Natural killer cell (primary cell): Measurements from ENCODE around the gene MFSD8. TPM values are rescaled to one million over a fixed set of nuclear protein-coding genes. Genes with fewer than 3 reads are reported as not detected.
"Not testable (repeated sequence)": the region's sequence is repeated elsewhere in the genome, so short reads cannot be mapped to it uniquely, and the experiment has no call there.

Source experiments
- ATAC-seq, 3 donors: fragments of 150-1000 bp in 2 of 3; fragments of 200-7000 bp in 1 of 3; cut with Tn5 transposase; 1 replicate in 1 of 3; 2 replicates in 2 of 3; pipeline ENCODE4 v1.10.0; 2021; ENCODE audit warnings: mild to moderate bottlenecking in 2 of 3, moderate library complexity in 2 of 3
- DNase-seq, 2 donors: peaks; one replicate each; pipeline versions ENCODE4 v3.0.0 to v3.0.0-alpha.2; 2013 to 2021; ENCODE audit warnings: mixed read lengths in 1 of 2
- H3K27ac ChIP-seq: one replicate; pipeline ENCODE4 v1.5.1; 2013; ENCODE audit warnings: mild to moderate bottlenecking, low read length
- H3K27me3 ChIP-seq: one replicate; pipeline ENCODE4 v1.6.1; 2013; ENCODE audit warnings: low read length; ENCODE audit not compliant: control insufficient read depth, insufficient read depth
- H3K36me3 ChIP-seq: one replicate; pipeline ENCODE4 v1.6.1; 2013; ENCODE audit warnings: low read length; ENCODE audit not compliant: control insufficient read depth, insufficient read depth
- H3K4me1 ChIP-seq: one replicate; pipeline ENCODE4 v1.6.1; 2013; ENCODE audit warnings: low read length; ENCODE audit not compliant: control insufficient read depth, insufficient read depth
- H3K4me3 ChIP-seq: one replicate; pipeline ENCODE4 v1.5.1; 2013; ENCODE audit warnings: low read length
- H3K9me3 ChIP-seq: one replicate; pipeline ENCODE4 v1.6.1; 2013; ENCODE audit warnings: low read length; ENCODE audit not compliant: control insufficient read depth, insufficient read depth
- H3K27ac Mint-ChIP-seq, 2 donors: one replicate each; pipeline ENCODE4 v1.8.0; 2022; ENCODE audit warnings: mild to moderate bottlenecking in 2 of 2, mixed read lengths in 2 of 2, moderate library complexity in 1 of 2
- H3K27me3 Mint-ChIP-seq, 2 donors: one replicate each; pipeline ENCODE4 v1.8.0; 2022; ENCODE audit warnings: low read depth in 2 of 2, mixed read lengths in 2 of 2
- H3K36me3 Mint-ChIP-seq: one replicate; pipeline ENCODE4 v1.8.0; 2022; ENCODE audit warnings: mixed read lengths
- H3K4me1 Mint-ChIP-seq, 2 donors: one replicate each; pipeline ENCODE4 v1.8.0; 2022; ENCODE audit warnings: mixed read lengths in 2 of 2
- H3K4me3 Mint-ChIP-seq: one replicate; pipeline ENCODE4 v1.8.0; 2022; ENCODE audit warnings: mild to moderate bottlenecking, moderate library complexity, mixed read lengths
- H3K9me3 Mint-ChIP-seq, 2 donors: one replicate each; pipeline ENCODE4 v1.8.0; 2022; ENCODE audit warnings: mixed read lengths in 2 of 2
- WGBS: methylation state at CpG from one replicate; pipeline ENCODE4 v1.1.7; 2013; ENCODE audit warnings: missing lambda C conversion rate; ENCODE audit not compliant: insufficient coverage; 5-methylcytosine and 5-hydroxymethylcytosine counted together
- intact Hi-C: fragments of 100-400 bp; cut with micrococcal nuclease; formaldehyde crosslinking; loops from one replicate; pipeline ENCODE4 v1.14.2; 2022
- total RNA-seq, 4 donors: library from RNA; stranded (reverse); fragments of 120-200 nt in 1 of 4; gene quantifications; one replicate each; pipeline versions ENCODE4 v1.2.3 to v1.2.4, GENCODE V29; 2013 to 2022
- TF ChIP-seq, protein P1 (sequence below): fragments of 200-600 bp; IDR thresholded peaks from one replicate; pipeline ENCODE4 v1.8.0; 2022; ENCODE audit warnings: antibody characterized with exemption

MFSD8 gene
- total RNA-seq, 3 donors from 2014 or later (not counting 1 experiment from before 2014, with no cell fraction given): 25.9 to 34.0 (median 25.9) TPM

DNA sequence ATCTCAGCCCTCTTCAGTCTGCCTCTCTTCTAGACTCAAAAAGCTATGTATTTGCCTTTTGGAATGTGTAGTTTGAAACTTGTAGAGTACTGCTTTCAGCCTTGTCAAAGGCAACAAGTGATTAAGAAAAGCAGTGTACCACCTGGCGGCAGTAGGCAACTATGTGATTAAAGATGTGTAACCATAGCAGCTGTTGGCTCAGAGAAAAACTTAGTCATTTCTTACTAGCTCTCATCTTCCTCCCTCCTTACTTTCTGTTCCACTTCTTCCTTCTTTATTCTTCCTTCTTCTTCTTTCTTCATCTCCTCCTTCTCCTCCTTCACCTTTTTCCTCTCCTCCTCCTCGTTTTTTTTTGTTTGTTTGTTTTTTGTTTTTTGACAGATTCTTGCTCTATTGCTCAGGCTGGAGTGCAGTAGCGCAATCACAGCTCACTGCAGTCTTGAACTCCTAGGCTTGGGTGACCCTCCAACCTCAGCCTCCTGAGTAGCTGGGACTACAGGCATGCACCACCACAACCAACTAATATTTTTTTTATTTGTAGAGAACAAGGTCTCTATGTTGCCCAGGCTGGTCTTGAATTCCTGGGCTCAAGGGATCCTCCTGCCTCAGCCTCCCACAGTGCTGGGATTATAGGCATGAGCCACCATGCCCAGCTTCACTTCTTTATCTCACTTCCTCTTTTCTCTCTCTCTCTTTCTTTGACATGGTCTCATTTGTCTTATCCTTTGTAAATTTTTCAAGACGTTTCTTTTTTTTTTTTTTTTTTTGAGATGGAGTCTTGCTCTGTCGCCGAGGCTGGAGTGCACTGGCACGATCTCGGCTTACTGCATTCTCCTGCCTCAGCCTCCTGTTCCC is 32.8 kb upstream of the MFSD8 start:
- peaks cover 20 to 34% of the 10 kb centered on the region in 2 donors for H3K4me1 Mint-ChIP-seq
- H3K9me3 ChIP-seq: peaks cover 7% of the 10 kb centered on the region
- peaks cover 0 to 12% of the 10 kb centered on the region in 2 donors for H3K9me3 Mint-ChIP-seq
- no peaks in the 10 kb centered on the region for H3K27me3 ChIP-seq
- intact Hi-C loops: no loop called here
- no peaks in the 10 kb centered on the region for H3K4me1 ChIP-seq
- H3K27me3 Mint-ChIP-seq: no peaks in the 10 kb centered on the region
- H3K36me3 Mint-ChIP-seq: peaks cover 17% of the 10 kb centered on the region
- no peak overlapping the region for H3K4me3 ChIP-seq
- H3K27ac ChIP-seq: no peak overlapping the region
- H3K36me3 ChIP-seq: peaks cover 2% of the 10 kb centered on the region
- ATAC-seq (no peak), DNase-seq (peak in 1 of 2 donors; percentile 24)
- no peak overlapping the region for H3K4me3 Mint-ChIP-seq
- WGBS: 71% methylated on average over 2 of the region's 8 CpGs
- H3K27ac Mint-ChIP-seq: no peak overlapping the region
- TF ChIP-seq, protein P1, sequence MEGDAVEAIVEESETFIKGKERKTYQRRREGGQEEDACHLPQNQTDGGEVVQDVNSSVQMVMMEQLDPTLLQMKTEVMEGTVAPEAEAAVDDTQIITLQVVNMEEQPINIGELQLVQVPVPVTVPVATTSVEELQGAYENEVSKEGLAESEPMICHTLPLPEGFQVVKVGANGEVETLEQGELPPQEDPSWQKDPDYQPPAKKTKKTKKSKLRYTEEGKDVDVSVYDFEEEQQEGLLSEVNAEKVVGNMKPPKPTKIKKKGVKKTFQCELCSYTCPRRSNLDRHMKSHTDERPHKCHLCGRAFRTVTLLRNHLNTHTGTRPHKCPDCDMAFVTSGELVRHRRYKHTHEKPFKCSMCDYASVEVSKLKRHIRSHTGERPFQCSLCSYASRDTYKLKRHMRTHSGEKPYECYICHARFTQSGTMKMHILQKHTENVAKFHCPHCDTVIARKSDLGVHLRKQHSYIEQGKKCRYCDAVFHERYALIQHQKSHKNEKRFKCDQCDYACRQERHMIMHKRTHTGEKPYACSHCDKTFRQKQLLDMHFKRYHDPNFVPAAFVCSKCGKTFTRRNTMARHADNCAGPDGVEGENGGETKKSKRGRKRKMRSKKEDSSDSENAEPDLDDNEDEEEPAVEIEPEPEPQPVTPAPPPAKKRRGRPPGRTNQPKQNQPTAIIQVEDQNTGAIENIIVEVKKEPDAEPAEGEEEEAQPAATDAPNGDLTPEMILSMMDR: no peak

DNA sequence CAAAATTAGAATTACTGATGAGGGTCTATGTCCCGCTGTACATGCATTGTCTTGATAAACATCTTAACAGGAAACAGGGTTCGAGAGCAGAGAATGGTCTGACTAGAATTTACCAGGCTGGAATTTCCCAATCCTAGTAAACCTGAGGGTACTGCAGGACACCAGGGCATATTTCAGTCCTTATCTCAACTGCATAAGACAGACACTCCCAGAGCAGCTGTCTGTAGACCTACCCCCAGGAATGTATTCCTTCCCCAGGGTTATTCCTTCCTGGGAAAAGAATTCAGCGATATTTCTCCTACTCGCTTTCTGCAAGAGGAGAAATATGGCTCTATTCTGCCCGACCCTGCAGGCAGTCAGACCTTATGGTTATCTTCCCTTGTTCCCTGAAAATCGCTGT is 31.5 kb upstream of the MFSD8 start:
- Mint-ChIP-seq H3K36me3 (peaks cover 17% of the 10 kb centered on the region), H3K4me1 (peaks cover 21 to 35% of the 10 kb centered on the region in 2 donors), H3K9me3 (peaks cover 0 to 12% of the 10 kb centered on the region in 2 donors)
- H3K4me3 Mint-ChIP-seq, H3K27me3 Mint-ChIP-seq, H3K27me3 ChIP-seq, ATAC-seq, H3K27ac Mint-ChIP-seq, H3K9me3 ChIP-seq, H3K36me3 ChIP-seq, DNase-seq, H3K4me1 ChIP-seq, H3K27ac ChIP-seq, H3K4me3 ChIP-seq, intact Hi-C loops: not testable (repeated sequence)
- 95% methylated on average over 6 of the region's 6 CpGs for WGBS

DNA sequence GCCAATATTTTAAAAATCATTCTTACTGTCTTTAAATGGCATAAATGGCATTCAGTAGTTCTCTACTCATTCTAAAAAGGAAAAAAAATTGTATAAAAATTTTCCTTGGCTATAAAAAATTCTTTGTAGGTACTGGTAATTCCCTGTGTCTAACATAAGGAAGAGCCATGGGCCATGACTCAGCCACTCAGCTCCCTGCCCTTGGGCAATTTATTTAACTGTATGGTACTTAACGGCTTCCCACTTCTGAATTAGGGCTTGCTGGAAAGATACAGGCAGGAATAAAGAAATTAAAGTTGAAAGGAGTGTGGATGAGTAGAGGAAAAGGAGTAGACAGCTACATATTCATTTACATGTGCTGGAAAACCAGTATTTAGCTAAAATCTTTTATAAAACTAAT is 30.8 kb upstream of the MFSD8 start:
- peaks cover 7% of the 10 kb centered on the region for H3K9me3 ChIP-seq
- H3K27me3 ChIP-seq: no peaks in the 10 kb centered on the region
- peaks cover 2% of the 10 kb centered on the region for H3K36me3 ChIP-seq
- TF ChIP-seq, protein P1: no peak
- H3K27me3 Mint-ChIP-seq: no peaks in the 10 kb centered on the region
- no peak for ATAC-seq
- H3K4me3 ChIP-seq: no peak overlapping the region
- peaks cover 17% of the 10 kb centered on the region for H3K36me3 Mint-ChIP-seq
- intact Hi-C loops: no loop called here
- 100% methylated on average over 1 of the region's 1 CpG for WGBS
- H3K4me1 ChIP-seq: no peaks in the 10 kb centered on the region
- H3K27ac ChIP-seq: no peak overlapping the region
- H3K4me1 Mint-ChIP-seq: peaks cover 14 to 27% of the 10 kb centered on the region in 2 donors
- H3K27ac Mint-ChIP-seq: no peak overlapping the region
- no peak for DNase-seq
- no peak overlapping the region for H3K4me3 Mint-ChIP-seq
- peaks cover 0 to 12% of the 10 kb centered on the region in 2 donors for H3K9me3 Mint-ChIP-seq

DNA sequence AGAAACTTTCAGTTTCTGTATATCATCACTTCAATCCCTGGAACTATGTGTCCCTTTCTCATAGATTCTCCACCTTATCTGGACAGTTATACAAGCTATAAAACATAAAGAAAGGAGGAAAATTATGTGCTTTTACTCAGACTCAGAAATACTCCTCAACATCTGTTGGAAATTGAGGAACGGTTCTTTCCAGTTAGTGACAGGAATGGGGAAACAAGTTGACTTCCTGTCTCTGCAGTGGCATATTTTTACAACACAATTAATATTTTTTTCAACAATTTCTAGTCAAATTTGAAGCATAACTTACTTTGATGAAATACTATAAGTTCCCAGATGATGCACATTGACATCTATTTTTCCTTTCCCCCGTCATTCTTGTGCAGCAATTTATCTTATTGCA is 28.2 kb upstream of the MFSD8 start:
- no peaks in the 10 kb centered on the region for H3K4me1 ChIP-seq
- no peak overlapping the region for H3K4me3 Mint-ChIP-seq
- 20% methylated on average over 1 of the region's 2 CpGs for WGBS
- H3K27me3 ChIP-seq: no peaks in the 10 kb centered on the region
- H3K9me3 Mint-ChIP-seq: peaks cover 0 to 3% of the 10 kb centered on the region in 2 donors
- peaks cover 13 to 14% of the 10 kb centered on the region in 2 donors for H3K4me1 Mint-ChIP-seq
- H3K27ac ChIP-seq: no peak overlapping the region
- TF ChIP-seq, protein P1: no peak
- DNase-seq: no peak
- peak overlapping the region; percentile 68 to 74 for H3K27ac Mint-ChIP-seq
- peaks cover 4% of the 10 kb centered on the region for H3K36me3 ChIP-seq
- H3K36me3 Mint-ChIP-seq: peaks cover 14% of the 10 kb centered on the region
- no peak for ATAC-seq
- intact Hi-C loops: no loop called here
- peaks cover 7% of the 10 kb centered on the region for H3K9me3 ChIP-seq
- H3K4me3 ChIP-seq: no peak overlapping the region
- H3K27me3 Mint-ChIP-seq: no peaks in the 10 kb centered on the region
